G401.6 (cell line): ENCODE results near the gene SLC25A4.

Experiments
- FAIRE-seq: peaks from 2 replicates; lab custom pipeline; 2012; peaks lifted over from hg19 to GRCh38; lab: Jason Lieb, UNC

The SLC25A4 gene

DNA sequence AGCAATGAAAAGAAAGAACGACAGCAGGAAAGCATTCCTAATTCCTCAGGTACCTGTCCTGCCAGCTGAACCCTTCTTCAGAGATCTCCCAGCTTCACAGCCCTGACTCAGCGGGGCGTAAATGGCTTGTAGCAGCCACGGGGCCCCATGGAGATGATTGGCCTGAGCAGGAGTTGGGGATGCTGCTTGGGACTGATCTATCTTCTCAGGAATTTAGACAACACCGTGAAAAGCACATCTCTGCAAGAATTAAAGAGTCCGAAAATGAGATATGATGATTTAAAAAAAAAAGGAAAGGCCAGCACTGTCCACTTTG, 22.5 kb upstream of the SLC25A4 start:
- FAIRE-seq = no peak

- no peak for FAIRE-seq
Measured at GRCh38 chr4:185122681-185123345, 20.3 kb upstream of the SLC25A4 start.

- FAIRE-seq = no peak
Measured at GRCh38 chr4:185124006-185124405, 19.1 kb upstream of the SLC25A4 start.

GRCh38 chr4:185127021-185127925, 15.8 kb upstream of the SLC25A4 start:
- FAIRE-seq = no peak

- no peak for FAIRE-seq
Measured at GRCh38 chr4:185128272-185129119, 14.6 kb upstream of the SLC25A4 start.

DNA sequence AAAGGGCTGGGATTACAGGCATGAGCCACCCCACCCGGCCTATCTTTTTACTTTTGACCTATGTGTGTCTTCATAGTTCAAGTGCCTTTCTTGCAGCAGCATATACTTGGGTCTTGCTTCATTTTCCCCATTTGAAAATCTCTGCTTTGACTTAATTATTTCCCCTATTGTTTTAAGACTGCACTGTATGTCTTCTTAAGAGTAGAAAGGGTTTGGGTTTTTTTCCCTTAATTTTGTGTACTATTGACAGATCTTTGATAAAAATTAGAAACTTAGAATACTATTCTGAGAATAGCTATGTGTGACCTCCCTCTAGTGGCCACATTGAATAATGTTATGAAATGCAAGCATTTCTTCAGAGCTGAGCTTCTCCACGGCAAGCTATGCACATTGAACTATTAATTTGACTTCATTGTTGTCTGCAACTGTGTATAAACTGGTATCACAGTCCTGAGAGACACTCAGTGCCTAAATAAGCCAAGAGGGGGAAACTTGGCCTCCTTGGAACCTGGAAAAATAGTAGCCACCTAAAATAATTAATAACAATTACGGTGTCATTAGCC, 8.7 kb upstream of the SLC25A4 start:
- peak; percentile 91 for FAIRE-seq

- FAIRE-seq = no peak
Measured at GRCh38 chr4:185137233-185137925, 5.7 kb upstream of the SLC25A4 start.

GRCh38 chr4:185138161-185138560, 4.9 kb upstream of the SLC25A4 start:
- no peak for FAIRE-seq

- FAIRE-seq = no peak
Measured at GRCh38 chr4:185139736-185140135, 3.3 kb upstream of the SLC25A4 start.

- no peak for FAIRE-seq
Measured at GRCh38 chr4:185141777-185142176, 1.3 kb upstream of the SLC25A4 start.

DNA sequence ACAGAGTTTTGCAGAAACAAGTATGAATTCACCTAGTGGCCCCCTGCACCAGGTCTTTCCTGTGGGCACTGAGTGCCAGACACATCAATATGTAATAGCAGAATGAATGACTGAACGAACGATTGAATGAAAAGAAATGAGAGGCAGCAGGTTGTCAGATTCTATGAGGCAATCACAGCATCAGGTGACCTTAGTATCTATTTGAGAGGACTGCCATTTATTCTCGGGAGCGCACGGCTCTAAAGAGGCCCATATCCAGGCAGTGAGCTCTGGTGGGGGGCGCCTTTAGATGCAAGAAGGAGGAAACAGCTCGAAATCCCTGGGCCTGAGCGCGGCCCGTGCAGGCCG, 528 bp upstream of the SLC25A4 start:
- FAIRE-seq = no peak

DNA sequence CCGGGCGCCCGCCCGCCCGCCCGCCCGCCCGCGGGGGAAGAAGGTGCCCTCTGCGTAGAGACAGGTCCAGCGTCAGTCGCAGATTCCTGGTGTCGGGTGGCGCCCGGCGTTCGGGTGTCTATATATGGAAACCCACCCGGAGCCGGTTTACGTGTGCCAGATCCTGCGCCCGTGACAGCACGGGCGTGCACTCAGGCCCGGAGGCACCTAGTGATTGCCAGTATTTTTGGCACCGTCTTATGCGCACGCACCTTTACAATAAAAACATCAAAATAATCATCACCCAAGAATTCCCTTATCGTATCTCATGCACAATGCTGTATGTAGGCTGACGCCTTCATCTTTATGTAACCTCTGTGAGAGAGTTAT, 519 bp downstream of the SLC25A4 start:
- FAIRE-seq = no peak

GRCh38 chr4:185144601-185145240, 1.7 kb downstream of the SLC25A4 start:
- FAIRE-seq = no peak

GRCh38 chr4:185145572-185145971, 2.5 kb downstream of the SLC25A4 start:
- no peak for FAIRE-seq

GRCh38 chr4:185149392-185149791, 6.3 kb downstream of the SLC25A4 start:
- no peak for FAIRE-seq

DNA sequence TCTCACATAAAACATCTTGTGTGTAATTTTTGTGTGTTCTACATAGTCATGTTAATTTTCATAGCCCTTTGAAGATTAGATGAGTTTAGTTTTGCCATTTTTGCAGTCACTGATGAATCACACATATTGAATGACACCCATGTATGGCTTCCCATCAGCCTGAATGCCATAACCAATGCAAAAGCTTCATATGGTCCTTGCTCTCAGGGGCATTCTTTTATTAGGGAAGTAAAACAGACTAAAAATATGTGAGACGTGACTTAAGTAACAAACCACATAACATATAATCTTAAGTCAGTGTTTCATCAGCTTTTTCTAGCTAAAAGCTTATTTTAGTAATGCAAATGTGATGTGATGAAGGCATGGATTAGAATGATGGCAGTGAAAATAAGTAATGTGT, 8.2 kb downstream of the SLC25A4 start:
- FAIRE-seq = no peak

DNA sequence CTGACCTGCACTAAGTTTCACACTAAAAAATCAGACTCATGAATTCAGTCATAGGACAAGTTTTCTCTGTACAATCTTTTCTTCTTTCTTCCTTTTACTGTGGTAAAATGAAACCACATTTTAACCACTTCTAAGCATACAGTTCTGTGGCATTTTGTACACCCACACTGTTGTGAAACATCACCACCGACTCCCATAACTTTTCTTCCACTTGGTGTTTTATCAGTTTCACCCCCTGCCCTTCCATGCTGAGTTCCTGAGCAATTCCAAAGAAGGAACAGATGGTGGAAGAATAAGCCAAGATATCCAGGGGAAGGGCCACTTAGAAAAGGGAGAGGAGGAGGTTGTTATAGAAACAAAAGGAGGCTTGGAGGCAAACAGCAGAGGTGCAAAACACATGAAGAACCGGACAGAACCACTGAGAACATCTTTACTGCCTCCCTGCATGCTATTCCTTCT, 22.6 kb downstream of the SLC25A4 start:
- FAIRE-seq = no peak

GRCh38 chr4:185167234-185167633, 24.2 kb downstream of the SLC25A4 start:
- FAIRE-seq = no peak

DNA sequence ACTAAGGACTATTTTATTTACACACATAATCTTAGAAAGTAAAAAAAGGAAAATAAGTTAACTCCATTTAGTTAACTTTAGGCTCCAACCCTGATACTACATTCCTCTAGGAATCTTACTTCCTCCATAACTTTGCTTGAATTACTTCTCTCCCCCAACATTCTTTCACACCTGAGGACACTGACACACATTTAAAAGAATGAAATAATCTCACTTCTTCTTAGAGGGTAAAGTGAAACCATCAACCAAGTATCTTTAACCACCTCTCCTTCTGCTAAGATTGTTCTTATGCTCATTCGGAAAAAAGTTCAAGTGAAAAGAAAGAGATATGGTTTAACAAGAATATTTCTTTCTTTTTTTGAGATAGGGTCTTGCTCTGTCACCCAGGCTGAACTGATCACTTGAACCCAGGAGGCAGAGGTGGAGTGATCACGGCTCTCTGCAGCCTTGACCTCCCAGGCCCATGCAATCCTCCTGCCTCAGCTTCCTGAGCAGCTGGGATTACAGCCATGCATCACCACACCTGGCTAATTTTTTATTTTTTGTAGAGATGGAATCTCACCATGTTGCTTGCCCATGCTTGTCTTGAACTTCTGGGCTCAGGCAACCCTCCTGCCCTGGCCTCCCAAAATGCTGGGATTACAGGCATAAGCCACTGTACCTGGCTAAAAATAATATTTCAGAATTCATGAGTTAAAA, 28.5 kb downstream of the SLC25A4 start:
- FAIRE-seq = no peak

DNA sequence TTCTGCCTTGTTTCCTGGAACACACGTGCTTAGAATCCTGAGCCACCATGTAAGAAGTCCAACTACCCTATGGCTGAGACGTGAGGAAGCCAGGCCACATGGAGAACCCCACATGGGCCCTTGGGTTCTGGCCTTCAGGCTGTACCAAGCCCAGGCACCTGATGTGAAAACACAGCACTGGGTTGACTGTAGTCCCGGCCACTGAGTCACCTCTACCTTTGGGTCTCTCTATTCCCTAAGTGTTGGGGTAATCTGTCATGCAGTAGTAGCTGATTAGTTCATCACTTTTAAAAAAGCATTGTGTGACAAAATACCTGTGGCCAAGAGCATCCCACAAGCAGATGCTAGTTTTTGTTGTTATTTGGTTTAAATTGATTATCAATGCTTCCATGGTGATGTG, 36.4 kb downstream of the SLC25A4 start:
- no peak for FAIRE-seq

- FAIRE-seq = no peak
Measured at GRCh38 chr4:185182239-185182638, 39.2 kb downstream of the SLC25A4 start.
